KMS-11 (cell line): Measurements from ENCODE around the gene SNURF.

ENCODE experiments used
- H2AFZ ChIP-seq: fragments of 200-600 bp; sonication (generic); 2 replicates; pipeline ENCODE4 v1.6.1; 2016; ENCODE audit warnings: antibody characterized with exemption, mixed run types, low read depth
- H3K27ac ChIP-seq: fragments of 200-600 bp; sonication (generic); 2 replicates; pipeline ENCODE4 v1.6.1; 2016; ENCODE audit warnings: mild to moderate bottlenecking, mixed run types
- H3K27me3 ChIP-seq: fragments of 200-600 bp; sonication (generic); 2 replicates; pipeline ENCODE4 v1.6.1; 2017; ENCODE audit warnings: mild to moderate bottlenecking, low read depth, mixed run types, moderate library complexity; ENCODE audit not compliant: insufficient read depth
- H3K36me3 ChIP-seq: fragments of 200-600 bp; sonication (generic); 2 replicates; pipeline ENCODE4 v1.6.1; 2017; ENCODE audit warnings: mild to moderate bottlenecking, mixed run types; ENCODE audit not compliant: insufficient read depth
- H3K4me1 ChIP-seq: fragments of 200-600 bp; sonication (generic); 2 replicates; pipeline ENCODE4 v1.6.1; 2016; ENCODE audit warnings: mild to moderate bottlenecking, low read depth, mixed run types; ENCODE audit not compliant: poor library complexity, severe bottlenecking
- H3K4me2 ChIP-seq: fragments of 200-600 bp; sonication (generic); 2 replicates; pipeline ENCODE4 v1.7.0; 2016; ENCODE audit warnings: mild to moderate bottlenecking, mixed run types
- H3K4me3 ChIP-seq: fragments of 200-600 bp; sonication (generic); IDR thresholded peaks from 2 replicates; pipeline ENCODE4 v1.6.1; 2017; ENCODE audit warnings: low read depth, low read length, mixed read lengths; ENCODE audit not compliant: insufficient read depth
- H3K79me2 ChIP-seq: fragments of 200-600 bp; sonication (generic); 2 replicates; pipeline ENCODE4 v1.6.1; 2016; ENCODE audit warnings: low read depth, mixed run types; ENCODE audit not compliant: insufficient read depth
- H3K9ac ChIP-seq: fragments of 200-600 bp; sonication (generic); 2 replicates; pipeline ENCODE4 v1.6.1; 2016; ENCODE audit warnings: mild to moderate bottlenecking, mixed run types
- H4K20me1 ChIP-seq: fragments of 200-600 bp; sonication (generic); 2 replicates; pipeline ENCODE4 v1.6.1; 2016; ENCODE audit warnings: mild to moderate bottlenecking, mixed run types; ENCODE audit not compliant: insufficient read depth
- CTCF ChIP-seq: fragments of 200-600 bp; sonication (generic); conservative IDR thresholded peaks from 2 replicates; pipeline ENCODE4 v1.6.1; 2017; ENCODE audit warnings: low read depth, mild to moderate bottlenecking, antibody characterized with exemption, low read length, moderate library complexity, mixed read lengths

The SNURF gene

GRCh38 chr15:24940236-24940635 lies 14.6 kb upstream of the SNURF start:
- H3K27me3 ChIP-seq, result no peaks in the 10 kb centered on the region
- H2AFZ ChIP-seq, result no peak overlapping the region
- H3K4me2 ChIP-seq, result no peak overlapping the region
- no peak overlapping the region for H3K9ac ChIP-seq
- H3K27ac ChIP-seq, result no peak overlapping the region
- H4K20me1 ChIP-seq, result no peaks in the 10 kb centered on the region
- H3K79me2 ChIP-seq, result no peaks in the 10 kb centered on the region
- H3K4me1 ChIP-seq, result no peaks in the 10 kb centered on the region
- no peak overlapping the region for H3K4me3 ChIP-seq
- no peaks in the 10 kb centered on the region for H3K36me3 ChIP-seq
- TF ChIP-seq CTCF, result no peak

GRCh38 chr15:24943361-24943760 lies 11.4 kb upstream of the SNURF start:
- no peak overlapping the region for H3K4me3 ChIP-seq
- no peaks in the 10 kb centered on the region for H3K4me1 ChIP-seq
- H3K4me2 ChIP-seq, result no peak overlapping the region
- H4K20me1 ChIP-seq, result no peaks in the 10 kb centered on the region
- no peak overlapping the region for H3K27ac ChIP-seq
- H3K79me2 ChIP-seq, result no peaks in the 10 kb centered on the region
- no peaks in the 10 kb centered on the region for H3K27me3 ChIP-seq
- no peak for TF ChIP-seq CTCF
- no peak overlapping the region for H2AFZ ChIP-seq
- H3K36me3 ChIP-seq, result no peaks in the 10 kb centered on the region
- H3K9ac ChIP-seq, result no peak overlapping the region

GRCh38 chr15:24944954-24945353 lies 9.8 kb upstream of the SNURF start:
- no peak overlapping the region for H2AFZ ChIP-seq
- no peak for TF ChIP-seq CTCF
- no peak overlapping the region for H3K9ac ChIP-seq
- no peak overlapping the region for H3K4me3 ChIP-seq
- no peak overlapping the region for H3K27ac ChIP-seq
- no peaks in the 10 kb centered on the region for H3K36me3 ChIP-seq
- no peaks in the 10 kb centered on the region for H3K79me2 ChIP-seq
- H3K4me2 ChIP-seq, result no peak overlapping the region
- H3K27me3 ChIP-seq, result no peaks in the 10 kb centered on the region
- H4K20me1 ChIP-seq, result no peaks in the 10 kb centered on the region
- H3K4me1 ChIP-seq, result no peaks in the 10 kb centered on the region

GRCh38 chr15:24945711-24946110 lies 9.1 kb upstream of the SNURF start:
- Histone ChIP-seq H3K36me3 (no peaks in the 10 kb centered on the region), H3K9ac (no peak overlapping the region), H3K79me2 (no peaks in the 10 kb centered on the region), H4K20me1 (no peaks in the 10 kb centered on the region), H3K4me2 (no peak overlapping the region), H2AFZ (no peak overlapping the region), H3K4me3 (no peak overlapping the region), H3K4me1 (no peaks in the 10 kb centered on the region), H3K27ac (no peak overlapping the region), H3K27me3 (no peaks in the 10 kb centered on the region)
- TF ChIP-seq CTCF, result no peak

- Histone ChIP-seq H4K20me1 (no peaks in the 10 kb centered on the region), H2AFZ (no peak overlapping the region), H3K27me3 (no peaks in the 10 kb centered on the region), H3K4me2 (no peak overlapping the region), H3K9ac (no peak overlapping the region), H3K4me3 (no peak overlapping the region), H3K36me3 (no peaks in the 10 kb centered on the region), H3K79me2 (no peaks in the 10 kb centered on the region), H3K27ac (no peak overlapping the region), H3K4me1 (no peaks in the 10 kb centered on the region)
- TF ChIP-seq CTCF, result no peak
Observed at GRCh38 chr15:24948495-24948894, 6.3 kb upstream of the SNURF start.
